Ishikawa (cell line): ENCODE measurements around the gene KCNJ1.

Experiments used
- CEBPB ChIP-seq: IDR thresholded peaks from 2 replicates; pipeline ENCODE4 v1.6.1; 2012
- CREB1 ChIP-seq: IDR thresholded peaks from 2 replicates; pipeline ENCODE4 v1.6.1; 2012; ENCODE audit warnings: low read depth
- EGR1 ChIP-seq: IDR thresholded peaks from 2 replicates; pipeline ENCODE4 v1.6.1; 2012
- EP300 ChIP-seq: IDR thresholded peaks from 2 replicates; pipeline ENCODE4 v1.6.1; 2012; ENCODE audit warnings: borderline replicate concordance
- FOXM1 ChIP-seq: IDR thresholded peaks from 2 replicates; pipeline ENCODE4 v1.6.1; 2012; ENCODE audit warnings: low read depth, borderline replicate concordance
- MAX ChIP-seq: IDR thresholded peaks from 2 replicates; pipeline ENCODE4 v1.6.1; 2012
- NFIC ChIP-seq: IDR thresholded peaks from 2 replicates; pipeline ENCODE4 v1.6.1; 2012
- RAD21 ChIP-seq: IDR thresholded peaks from 2 replicates; pipeline ENCODE4 v1.6.1; 2012; ENCODE audit warnings: low read depth
- REST ChIP-seq: IDR thresholded peaks from 2 replicates; pipeline ENCODE4 v1.6.1; 2012; ENCODE audit warnings: low read depth, mild to moderate bottlenecking
- TAF1 ChIP-seq: IDR thresholded peaks from 2 replicates; pipeline ENCODE4 v1.6.1; 2012; ENCODE audit warnings: low read depth, mild to moderate bottlenecking
- TCF12 ChIP-seq: IDR thresholded peaks from 2 replicates; pipeline ENCODE4 v1.6.1; 2012; ENCODE audit warnings: low read depth
- TEAD4 ChIP-seq: IDR thresholded peaks from 2 replicates; pipeline ENCODE4 v1.6.1; 2012
- YY1 ChIP-seq: IDR thresholded peaks from 2 replicates; pipeline ENCODE4 v1.6.1; 2012; ENCODE audit warnings: low read depth
- ZBTB7A ChIP-seq: IDR thresholded peaks from 2 replicates; pipeline ENCODE4 v1.6.1; 2012; ENCODE audit warnings: low read depth
- TF ChIP-seq, protein P1 (sequence below): IDR thresholded peaks from 2 replicates; pipeline ENCODE4 v1.6.1; 2012

Gene KCNJ1

GRCh38 chr11:128852327-128853023 is 14.6 kb downstream of the KCNJ1 start:
- TF ChIP-seq TEAD4: no peak
- no peak for TF ChIP-seq CREB1
- TF ChIP-seq YY1: no peak
- no peak for TF ChIP-seq ZBTB7A
- no peak for TF ChIP-seq RAD21
- TF ChIP-seq CEBPB: no peak
- TF ChIP-seq, protein P1, sequence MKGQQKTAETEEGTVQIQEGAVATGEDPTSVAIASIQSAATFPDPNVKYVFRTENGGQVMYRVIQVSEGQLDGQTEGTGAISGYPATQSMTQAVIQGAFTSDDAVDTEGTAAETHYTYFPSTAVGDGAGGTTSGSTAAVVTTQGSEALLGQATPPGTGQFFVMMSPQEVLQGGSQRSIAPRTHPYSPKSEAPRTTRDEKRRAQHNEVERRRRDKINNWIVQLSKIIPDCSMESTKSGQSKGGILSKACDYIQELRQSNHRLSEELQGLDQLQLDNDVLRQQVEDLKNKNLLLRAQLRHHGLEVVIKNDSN: no peak
- TF ChIP-seq TCF12: no peak
- no peak for TF ChIP-seq EGR1
- TF ChIP-seq NFIC: no peak
- no peak for TF ChIP-seq MAX
- TF ChIP-seq REST: no peak
- no peak for TF ChIP-seq FOXM1
- no peak for TF ChIP-seq TAF1
- no peak for TF ChIP-seq EP300

GRCh38 chr11:128848815-128849455 is 18.2 kb downstream of the KCNJ1 start:
- TF ChIP-seq FOXM1 (no peak), RAD21 (peak; percentile 58; the same call in 1 of the 2 replicates)

DNA sequence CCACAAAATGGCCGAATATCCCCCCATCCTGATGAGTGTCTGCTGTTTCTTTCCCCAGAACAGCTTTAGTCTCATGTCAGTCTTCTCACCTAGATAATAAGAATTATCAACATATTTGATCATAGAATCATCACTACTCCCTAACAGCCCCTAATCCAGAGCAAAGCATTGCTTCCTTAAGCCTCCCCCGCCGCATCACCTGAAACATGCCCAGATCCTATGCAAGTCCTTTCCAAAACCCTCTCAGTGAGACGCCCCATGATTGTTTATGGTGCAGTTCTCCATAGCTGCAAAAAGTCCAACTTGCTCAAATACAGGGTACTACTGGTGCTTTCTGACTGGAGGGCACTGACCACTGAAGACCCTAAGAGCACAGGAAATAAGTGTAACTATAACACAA is 20.1 kb downstream of the KCNJ1 start:
- TF ChIP-seq REST: no peak
- TF ChIP-seq TCF12: no peak
- no peak for TF ChIP-seq NFIC
- no peak for TF ChIP-seq YY1
- TF ChIP-seq CEBPB: no peak
- TF ChIP-seq, protein P1: no peak
- TF ChIP-seq TAF1: no peak
- no peak for TF ChIP-seq MAX
- no peak for TF ChIP-seq EGR1
- TF ChIP-seq FOXM1: no peak
- TF ChIP-seq CREB1: no peak

DNA sequence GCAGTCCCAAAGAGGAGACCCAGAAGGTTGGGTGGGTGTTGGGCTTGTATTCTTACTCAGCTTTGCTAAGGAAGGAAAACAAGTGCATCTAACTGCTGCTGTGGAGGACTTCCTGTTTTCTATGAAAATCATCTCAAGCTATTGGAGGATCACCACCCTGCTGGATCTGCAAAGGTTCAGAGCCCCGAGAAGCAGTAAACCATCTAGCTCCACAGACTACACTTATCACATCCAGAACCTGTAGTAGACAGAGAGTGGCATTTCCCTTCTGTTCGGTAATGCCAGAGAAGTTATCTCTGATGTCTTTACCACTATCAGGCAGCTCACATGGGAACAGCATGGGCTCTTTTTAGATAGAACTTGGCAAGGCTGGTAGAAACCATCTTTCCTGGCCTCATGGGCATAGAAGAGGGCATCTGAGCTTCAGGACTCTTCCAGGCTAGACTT is 21.7 kb downstream of the KCNJ1 start:
- no peak for TF ChIP-seq REST
- TF ChIP-seq, protein P1: no peak
- TF ChIP-seq ZBTB7A: no peak
- no peak for TF ChIP-seq CEBPB
- TF ChIP-seq FOXM1: no peak
- TF ChIP-seq NFIC: no peak
- TF ChIP-seq TCF12: no peak
- no peak for TF ChIP-seq EP300
- TF ChIP-seq MAX: no peak
- TF ChIP-seq TEAD4: no peak
- TF ChIP-seq YY1: no peak
- no peak for TF ChIP-seq CREB1
- no peak for TF ChIP-seq RAD21
- no peak for TF ChIP-seq EGR1
- no peak for TF ChIP-seq TAF1
